ENCODE data around the gene EVA1A.

The EVA1A gene

DNA sequence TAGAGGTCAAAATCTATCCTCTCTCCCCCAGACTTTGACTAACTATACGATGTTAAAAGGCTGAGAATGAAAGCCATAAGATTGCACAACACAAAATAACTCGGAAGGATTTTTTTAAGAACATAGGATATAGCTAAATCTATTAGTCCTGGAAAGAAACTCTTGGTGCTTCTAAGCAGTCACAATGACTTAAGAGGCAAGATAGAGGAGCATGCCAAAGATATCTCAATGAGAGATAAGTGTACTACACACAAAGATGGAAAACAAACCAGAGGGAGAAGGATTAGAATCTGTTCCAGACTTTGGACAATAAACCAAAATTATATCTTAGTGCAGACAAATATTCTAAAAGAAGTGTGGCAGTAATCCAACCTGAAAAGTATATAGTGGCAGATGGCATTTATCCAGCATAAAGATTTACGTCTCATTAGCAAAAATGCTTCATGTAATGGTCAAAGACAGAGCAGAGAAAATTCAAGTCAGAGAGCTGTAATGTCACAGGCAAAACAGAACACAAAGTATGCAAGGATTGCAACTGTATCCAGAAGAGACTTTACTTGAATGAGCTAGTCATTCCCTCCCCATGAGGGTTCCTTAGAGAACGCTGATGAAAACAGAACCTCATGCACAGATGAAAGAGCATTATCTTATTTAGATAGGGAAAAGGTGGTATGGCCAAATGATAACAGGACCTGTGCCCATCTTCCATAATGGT, 28.8 kb upstream of the EVA1A start:
- peak; percentile 50 for DNase-seq (ENCODE audit: low read depth)

DNA sequence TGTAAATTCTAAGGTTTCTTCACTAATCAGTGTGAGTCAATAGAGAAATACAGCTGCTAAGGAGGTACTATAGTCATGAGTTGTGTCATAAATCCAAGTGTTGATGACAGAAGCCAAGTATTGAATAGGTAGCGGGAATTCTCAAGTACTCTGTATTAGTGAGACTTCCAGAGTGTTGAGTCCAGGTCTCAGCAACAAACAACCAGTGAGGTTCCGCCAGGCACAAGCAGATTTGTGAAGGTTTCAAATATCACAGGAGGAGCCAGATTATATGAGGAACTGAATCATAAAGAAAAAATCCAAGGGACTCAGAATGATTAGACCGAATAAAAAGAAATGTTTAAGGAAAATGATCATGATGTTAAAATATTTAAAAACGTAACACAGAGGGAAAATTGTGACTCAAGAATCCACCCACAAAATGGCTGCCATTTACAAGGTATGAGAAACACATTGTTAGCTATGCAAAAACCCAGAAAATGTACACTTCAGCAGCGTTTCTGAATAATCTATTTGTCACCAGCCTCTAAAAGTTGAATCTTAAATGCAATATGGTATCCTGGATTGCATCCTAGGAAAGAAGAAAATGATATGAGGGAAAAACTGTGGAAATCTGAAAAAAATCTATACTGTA, 27.3 kb upstream of the EVA1A start:
- peak; percentile 56 for DNase-seq (ENCODE audit: low read depth)

DNA sequence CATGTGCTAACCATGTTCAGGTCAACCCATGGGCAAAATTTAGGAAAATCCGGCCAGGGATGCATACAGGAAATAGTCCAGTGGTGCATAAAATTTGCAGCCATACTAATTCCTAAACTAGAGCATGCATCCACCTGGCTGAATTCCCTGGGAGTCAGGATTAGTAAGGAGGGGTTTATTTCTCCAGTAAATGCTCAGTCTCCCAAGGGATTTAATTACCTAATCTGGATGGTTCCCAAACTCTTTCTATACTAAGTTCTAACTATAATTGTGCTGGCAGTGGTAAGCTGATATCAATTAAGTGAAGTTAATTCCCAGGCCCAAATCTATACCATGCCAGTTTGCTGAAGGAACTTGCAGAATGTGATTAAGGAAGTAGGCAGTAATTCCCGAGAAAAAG, 26.2 kb upstream of the EVA1A start:
- DNase-seq (ENCODE audit: low read depth), result no peak

DNA sequence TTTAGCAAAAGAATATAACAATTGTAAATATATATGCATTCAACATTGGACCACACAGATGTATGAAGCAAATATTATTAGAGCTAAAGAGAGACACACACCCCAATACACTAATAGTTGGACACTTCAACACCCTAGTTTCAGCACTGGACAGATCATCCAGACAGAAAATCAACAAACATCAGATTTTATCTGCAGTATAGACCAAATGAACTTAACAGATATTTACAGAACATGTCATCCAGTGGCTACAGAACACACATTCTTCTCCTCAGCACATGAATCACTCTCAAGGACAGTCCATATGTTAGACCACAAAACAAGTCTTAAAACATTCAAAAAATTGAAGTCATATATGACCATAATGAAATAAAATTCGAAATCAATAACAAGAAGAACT, 22.1 kb upstream of the EVA1A start:
- no peak for DNase-seq (ENCODE audit: low read depth)

DNA sequence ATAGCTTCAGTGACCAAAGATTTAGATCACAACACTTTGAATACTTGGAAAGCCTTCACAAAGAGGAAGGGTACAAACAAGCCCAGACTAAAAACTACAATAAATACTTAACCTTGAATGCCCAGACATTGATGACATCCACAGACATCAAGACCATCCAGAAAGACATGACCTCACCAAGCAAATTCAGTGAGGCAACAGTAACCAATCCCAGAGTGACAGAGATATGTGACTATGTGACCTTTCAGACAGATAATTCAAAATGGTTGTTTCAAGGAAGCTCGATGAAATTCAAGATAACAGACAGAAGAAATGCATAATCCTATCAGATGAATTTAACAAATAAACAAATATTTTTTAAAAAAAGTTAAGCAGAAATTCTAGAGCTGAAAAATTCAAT, 19.9 kb upstream of the EVA1A start:
- no peak for DNase-seq (ENCODE audit: low read depth)

DNA sequence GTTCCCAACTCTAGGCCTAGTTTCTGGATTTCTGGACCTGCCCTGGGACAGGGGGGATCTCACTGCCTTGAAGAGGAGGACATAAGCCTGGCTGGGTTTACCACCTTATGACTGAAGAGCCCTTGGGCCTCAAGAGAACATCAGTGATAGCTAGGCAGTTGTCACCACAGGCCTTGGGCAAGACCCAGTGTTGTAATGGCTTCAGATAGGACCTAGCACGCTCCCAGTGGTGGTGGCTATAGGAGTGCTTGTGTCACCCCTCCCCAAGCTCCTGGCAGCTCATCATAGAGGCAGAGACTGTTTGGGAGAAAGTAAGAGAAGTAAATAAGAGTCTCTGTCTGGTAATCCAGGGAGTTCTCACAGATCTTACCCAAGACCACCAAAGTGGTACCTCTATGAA, 19.4 kb upstream of the EVA1A start:
- no peak for DNase-seq (ENCODE audit: low read depth)

DNA sequence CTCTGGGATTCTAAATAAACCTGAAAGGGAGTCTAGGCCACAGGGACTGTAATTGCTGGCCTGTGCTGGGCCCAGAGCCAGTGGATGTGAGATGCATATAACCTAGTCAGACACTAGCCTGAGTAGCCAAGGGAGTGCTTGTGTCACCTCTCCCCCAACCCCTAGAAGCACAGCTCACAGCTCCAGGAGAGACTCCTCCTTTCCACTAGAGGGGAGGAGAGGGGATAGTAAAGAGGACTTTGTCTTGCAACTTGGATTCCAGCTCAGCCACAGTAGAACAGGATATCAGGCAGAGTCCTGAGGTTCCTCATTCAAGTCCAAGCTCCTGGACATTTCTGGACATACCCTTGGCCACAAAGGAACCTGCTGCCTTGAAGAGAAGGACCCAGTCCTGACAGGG, 18.4 kb upstream of the EVA1A start:
- DNase-seq (ENCODE audit: low read depth), result no peak

DNA sequence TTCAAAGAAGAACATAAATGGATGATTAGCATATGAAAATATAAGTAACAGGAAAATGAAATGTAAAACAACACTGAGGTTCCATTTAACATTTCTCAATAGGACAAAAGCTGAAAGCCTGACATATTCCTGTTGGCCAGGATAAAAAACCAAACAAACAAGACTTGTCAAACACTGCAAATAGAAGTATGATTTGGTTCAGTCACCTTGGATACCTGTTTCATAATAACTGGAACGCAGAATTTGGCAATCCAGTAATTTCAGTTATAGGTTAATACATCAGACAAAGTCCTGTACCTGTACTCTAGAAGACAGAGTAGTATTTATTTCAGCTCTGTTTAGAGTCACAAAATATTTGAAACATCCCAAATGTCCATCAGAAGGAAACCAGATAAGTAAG, 16.5 kb upstream of the EVA1A start:
- no peak for DNase-seq (ENCODE audit: low read depth)

DNA sequence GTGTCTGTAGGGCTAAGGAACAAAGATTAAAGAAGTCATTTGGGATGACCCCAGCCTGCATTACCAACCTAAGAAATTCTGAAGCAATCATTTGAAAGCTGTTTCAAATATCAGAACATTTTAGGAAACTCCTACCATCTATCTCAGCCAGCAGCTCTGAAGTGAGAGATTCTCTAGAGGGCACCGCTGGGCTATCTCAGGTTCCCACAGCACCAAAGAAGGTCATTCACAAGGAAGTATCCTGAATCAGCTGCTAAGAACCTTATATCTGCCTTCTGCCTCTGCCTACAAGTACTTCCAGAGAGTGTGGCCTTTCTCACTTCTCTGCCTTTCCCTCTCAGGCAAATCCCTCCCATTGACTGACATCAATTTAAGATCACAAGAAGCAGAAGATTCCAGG, 13.4 kb upstream of the EVA1A start:
- no peak for DNase-seq (ENCODE audit: low read depth)

DNA sequence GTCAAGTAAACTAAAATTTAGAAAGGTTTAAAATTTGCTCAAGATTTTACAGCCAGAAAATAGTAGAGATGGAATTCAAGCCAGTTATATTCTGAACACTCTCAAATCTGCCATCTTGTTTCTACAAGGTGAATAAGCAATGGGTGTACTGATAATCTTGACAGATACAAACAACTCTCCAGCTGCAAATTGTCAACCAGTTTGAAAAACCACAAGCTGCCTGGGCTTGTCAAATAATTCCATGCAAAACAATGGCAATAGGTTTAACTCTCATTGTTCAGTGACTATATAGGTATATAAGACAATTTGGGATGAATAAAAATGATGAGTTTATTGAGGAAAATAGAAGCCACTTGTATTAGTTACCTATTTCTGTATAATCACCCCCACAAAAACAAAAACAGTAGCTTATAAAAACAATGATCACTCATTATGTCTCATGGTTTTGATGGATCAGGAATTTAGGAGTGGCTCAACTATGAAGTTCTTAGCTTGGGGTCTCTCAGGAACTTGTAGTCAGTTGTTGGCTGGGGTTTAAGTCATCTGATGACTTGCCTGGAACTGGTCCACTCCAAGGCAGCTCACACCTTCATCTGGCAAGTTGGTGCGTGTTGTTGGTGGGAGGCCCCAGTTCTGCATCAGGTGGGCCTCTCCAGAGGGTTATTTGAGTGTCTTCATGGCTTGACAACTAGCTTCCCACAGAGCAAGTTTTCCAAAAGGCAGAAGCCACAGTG, 12.6 kb upstream of the EVA1A start:
- DNase-seq (ENCODE audit: low read depth), result no peak

DNA sequence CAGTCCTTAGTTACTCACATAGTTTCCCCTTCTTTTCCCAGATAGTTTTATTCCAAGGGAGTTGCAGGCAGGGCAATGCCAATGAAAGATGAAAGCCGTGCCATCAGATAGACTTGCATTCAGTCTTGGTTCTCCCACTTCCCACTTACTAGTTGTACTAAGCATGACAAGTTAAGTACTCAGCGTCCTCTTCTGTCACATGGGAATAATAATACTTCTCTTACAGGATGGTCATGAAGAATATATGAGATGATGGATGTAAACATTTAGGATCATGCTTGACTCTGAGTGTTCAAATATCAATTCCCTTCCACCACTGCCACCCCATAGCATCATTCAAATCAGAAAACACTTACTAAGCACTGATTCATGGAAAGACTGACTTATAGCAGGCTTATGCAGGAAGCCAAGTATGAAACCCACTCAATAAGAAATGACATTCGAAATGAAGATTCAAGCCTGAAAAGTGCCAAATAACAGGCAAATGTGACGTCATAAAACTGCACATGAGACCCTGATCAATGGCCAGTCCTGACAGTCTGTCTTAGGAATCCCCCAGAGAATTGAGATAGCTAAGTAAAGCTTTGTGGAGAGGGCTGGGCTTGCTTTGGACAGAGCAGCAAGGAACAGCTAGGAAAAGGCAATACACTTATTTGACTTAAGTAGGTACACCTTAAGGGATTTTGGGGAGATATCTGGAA, 11.1 kb upstream of the EVA1A start:
- no peak for DNase-seq (ENCODE audit: low read depth)

DNA sequence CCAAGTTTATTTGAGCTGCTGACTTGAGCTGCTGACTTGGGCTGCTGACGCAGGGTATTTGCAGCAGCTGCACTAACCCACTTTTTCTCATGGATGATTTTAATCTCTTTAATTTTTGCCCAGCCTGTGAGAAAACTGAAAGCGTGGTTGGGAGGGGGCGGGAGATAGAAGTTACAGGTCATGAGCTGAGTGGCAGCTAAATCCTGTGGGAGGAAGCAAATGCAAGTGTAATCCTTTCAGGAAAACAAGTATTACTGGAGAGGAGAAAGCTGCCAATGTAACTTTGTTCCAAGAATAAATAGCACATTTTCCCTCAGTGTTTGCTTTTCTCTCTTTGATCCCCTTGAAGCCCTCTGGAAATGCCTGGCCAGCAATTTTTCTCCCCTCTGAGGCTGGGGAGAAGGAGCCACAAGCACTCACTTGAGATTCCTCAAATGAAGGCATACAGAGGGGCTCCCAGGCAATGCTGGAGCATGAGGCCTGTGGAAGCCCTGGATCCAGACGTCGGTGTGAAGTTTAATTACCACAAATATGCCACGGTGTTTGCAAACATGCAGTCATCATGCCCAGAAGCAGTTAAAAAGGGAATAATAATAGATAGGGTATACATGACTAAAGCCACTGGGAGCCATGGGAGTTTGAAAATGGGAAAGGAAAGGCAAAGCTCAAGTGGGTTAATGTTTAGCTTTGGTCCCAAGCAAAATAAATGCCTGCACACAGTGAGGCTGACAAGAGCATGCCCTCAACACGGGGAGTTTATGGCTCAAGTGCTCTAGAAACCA, 10.4 kb upstream of the EVA1A start:
- DNase-seq (ENCODE audit: low read depth), result no peak

DNA sequence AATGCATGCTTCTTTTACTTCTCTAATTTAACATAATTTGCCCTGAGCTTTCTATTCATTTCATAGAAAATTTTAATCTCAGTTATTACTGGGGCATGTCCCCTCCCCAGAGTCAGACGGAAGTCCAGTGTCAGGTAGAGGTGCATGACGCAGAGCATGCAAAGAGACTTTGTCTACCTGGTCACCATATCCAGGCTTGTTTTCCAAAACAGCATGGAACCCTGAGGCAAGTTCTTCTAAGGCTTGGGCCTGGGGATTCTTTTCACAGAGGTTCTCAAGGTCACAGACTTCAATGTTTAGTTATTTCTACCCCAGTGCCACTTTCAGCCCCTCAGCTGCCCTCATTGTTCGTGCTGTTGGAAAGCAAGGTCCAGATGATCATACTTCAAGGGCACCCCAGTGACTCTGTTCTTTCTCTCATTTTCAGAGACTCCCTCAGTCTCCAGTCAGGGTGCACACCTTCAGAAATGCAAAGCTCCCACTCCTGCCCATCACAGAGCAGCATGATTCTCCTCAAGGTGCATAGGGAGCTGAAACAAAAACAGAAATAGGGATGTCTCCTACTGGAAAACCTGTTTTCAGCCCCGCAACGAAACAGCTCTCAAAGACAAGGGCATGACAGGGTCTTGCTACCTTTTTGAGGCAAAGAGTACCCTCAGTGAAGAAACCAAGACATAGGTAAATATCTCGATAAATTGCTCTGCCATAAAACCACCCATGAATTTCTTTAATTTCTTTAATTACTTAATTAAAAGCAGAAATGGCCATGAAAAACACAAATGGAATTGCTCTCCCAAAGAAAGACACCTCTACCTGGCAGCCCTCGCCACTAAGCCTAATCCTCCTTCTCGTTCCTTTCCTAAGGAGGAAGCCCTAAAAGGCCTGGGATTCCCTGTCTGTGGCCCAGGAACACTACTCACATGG, 9.5 kb upstream of the EVA1A start:
- no peak for DNase-seq (ENCODE audit: low read depth)

DNA sequence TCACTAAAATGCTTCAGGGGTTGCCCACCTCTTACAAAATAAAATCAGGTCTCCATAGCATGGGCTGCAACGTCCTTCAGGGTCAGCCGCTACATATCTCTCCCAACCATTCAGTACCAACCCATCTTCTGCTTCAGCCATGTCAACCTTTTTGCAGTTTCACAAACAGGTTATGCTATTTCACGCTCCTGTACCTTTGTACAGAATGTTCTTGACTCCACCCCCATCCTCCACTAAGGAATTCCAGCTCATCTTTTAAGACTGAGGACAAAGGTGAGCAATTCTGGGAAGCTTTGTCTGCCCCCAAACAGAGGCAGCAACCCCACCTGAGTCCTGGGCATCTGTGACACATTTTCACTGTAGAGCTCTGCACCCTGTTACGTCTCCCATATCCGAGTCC, 8.8 kb upstream of the EVA1A start:
- DNase-seq (ENCODE audit: low read depth), result no peak

DNA sequence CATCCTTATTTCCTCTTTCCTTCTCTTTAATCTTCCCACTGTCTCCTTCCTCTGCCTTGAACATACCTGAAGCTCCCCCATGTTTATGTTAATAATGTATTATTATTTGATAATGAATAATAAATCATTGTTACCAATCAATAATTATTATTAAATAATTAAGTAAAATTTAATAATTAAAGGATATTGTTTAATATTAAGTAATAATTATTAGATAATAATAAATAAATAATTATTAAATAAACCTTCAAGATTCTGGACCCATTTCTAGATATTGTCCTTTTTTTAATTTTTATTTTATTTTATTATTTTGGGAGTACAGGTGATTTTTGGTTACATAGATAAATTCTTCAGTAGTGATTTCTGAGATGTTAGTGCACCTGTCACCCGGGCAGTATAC, 7.4 kb upstream of the EVA1A start:
- DNase-seq (ENCODE audit: low read depth), result no peak

DNA sequence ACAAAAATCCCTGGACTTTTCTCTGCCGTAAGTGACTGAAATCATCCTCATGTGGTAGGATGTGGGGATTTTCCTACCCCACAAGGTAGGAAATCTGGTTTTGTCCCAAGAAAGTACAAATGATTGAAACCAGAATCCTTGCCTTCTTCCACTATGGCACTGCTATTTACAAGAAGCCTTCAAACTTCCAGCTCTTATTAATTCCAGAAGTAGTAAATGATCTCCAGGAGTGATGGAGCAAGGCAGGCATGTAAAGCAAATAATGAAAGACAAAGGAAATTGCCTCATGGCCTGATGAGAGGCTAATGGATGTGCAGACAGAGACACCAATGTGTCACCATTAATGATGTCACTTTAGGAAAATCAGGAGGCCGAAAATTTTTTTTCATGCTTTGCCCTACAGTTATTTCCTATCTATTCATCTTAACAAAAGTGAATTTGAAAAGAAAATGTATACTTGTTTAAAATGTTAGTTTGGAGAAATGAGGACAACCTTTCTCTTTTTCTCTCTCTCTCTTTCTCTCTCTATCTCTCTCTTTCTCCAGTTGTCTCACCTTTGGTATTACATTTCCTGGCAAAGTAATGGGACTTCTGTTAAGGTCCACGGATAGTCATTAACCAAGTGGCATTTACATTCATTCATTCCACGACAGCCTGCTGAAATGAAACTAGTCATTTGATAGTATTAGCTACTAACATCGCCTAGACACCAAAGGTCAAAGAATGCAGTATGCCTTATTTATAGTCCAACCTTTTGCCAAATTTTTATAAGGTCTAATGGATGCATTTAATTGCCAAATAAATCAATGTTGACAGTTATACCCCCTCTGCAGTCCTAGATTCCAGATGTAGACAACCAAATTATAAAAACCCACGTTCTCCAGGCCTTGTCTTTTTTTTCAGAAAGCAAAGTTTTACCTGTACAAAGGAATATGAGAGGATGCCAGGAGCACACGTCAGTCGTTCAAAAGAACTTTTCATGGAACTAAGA, 5.0 kb upstream of the EVA1A start:
- no peak for DNase-seq (ENCODE audit: low read depth)

DNA sequence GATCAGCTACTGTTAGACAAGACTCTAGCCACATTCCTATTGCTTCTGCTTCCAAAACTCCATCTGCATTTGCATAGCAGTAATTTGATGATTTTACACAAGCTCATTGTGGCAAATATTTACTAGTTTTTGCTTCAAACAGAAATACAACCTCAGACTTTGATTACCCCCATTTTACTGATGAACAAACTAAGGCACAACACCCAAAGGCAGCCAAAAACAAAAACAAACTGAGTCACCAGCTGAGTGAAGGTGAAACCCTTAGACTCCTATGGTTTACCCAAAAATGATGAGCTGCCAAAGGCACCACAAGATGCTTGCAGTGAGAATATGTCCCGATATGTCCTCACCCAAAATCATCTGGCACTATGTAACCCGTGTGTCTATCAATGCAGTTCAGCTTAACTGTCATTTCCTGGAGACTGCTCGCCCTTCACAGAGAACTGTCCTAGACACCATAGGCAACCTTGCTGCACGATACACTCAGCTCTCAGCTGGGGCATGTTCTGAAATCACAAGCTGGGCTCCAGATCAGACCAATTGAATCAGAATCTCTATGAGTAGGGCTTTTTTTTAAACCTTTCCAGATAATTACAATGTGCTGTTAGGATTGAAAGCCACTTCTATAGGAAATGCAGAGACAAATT, 4.1 kb upstream of the EVA1A start:
- no peak for DNase-seq (ENCODE audit: low read depth)

DNA sequence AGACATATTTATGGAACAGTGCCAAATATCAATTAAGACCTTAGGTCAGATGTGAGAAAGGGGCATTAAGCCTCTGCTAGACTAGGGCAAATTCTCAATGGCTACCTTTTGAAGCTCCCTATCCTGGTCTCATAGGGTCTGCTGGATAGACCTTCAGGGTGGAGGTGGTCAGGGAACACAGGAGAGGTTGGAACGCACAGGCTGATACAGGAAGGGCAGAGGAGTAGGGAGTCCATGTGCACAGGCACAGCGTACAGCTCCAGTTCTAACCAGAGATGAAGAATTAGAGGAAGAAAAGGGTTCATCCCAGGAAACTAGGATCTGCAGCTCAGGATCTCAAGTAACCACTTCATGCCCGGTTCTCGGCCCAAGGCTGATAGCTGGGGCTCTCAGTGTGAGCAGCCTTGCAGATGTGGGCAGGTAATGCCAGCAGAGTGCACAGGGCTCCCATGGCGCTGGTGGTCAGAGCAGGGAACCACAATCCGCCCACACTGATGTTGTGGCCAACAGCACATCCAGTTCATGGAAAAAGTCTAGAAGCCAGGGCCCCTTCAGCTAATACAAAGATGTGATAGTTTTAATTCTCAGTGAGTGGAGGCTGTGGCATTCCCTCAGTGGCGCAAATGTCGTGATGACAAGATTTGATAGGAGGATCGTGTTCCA, 3.4 kb upstream of the EVA1A start:
- no peak for DNase-seq (ENCODE audit: low read depth)

DNA sequence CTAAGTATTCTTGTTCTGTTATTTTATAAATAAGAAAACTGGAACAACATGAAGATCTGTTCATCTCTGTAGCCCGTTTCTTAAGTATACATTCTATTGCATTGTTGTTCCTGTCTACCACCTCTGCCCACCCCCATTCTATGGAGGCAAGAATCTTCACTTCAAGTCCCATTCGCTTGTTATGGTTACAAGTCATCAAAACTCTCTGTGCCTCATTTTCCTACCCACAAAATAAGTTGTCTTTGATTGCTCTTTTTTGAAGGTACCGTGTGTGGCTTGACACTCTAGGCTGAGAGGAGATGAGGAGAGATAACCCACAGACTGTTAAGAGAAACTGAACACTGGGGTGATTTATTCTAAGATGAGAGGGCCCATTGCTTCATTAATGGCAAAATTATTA, 2.9 kb upstream of the EVA1A start:
- no peak for DNase-seq (ENCODE audit: low read depth)
